ENCODE results near the gene EEF2. TPM values are rescaled to one million over a fixed set of nuclear protein-coding genes. Genes with fewer than 3 reads are reported as not detected.
"Not testable (repeated sequence)": the region's sequence is repeated elsewhere in the genome, so short reads cannot be mapped to it uniquely, and the experiment has no call there.

The EEF2 gene
- polyA plus RNA-seq, 4 donors = 962 to 2,089 (median 1,615) TPM

DNA sequence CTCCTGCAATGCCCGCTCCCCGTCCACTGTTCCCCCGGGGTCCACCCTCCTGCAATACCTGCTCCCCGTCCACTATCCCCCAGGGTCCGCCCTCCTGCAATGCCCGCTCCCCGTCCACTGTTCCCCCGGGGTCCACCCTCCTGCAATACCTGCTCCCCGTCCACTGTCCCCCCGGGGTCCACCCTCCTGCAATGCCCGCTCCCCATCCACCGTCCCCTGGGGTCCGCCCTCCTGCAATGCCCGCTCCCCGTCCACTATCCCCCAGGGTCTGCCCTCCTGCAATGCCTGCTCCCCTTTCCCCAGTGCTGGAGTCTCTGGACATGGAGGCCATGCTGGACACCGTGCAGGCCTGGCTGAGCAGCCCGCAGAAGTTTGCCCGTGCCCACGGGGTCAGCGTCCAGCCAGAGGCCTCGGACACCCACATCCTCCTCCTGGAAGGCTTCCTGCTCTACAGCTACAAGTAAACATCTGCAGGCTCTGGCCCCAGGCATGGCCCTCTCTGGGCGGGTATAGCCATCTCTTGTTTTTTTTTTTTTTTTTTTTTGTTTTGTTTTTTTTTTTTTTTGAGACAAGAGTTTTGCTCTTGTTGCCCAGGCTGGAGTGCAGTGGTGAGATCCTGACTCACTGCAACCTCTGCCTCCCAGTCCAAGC lies 46.8 kb downstream of the EEF2 start:
- 88 to 89% (median 89%) methylated on average over 22 of the region's 22 CpGs for WGBS, 3 donors
- not testable (repeated sequence) for FAIRE-seq; H3K4me1 ChIP-seq (ENCODE audit: control insufficient read depth in 3 of 3, insufficient read depth in 2 of 3, low read depth in 1 of 3, low read length in 2 of 3)

DNA sequence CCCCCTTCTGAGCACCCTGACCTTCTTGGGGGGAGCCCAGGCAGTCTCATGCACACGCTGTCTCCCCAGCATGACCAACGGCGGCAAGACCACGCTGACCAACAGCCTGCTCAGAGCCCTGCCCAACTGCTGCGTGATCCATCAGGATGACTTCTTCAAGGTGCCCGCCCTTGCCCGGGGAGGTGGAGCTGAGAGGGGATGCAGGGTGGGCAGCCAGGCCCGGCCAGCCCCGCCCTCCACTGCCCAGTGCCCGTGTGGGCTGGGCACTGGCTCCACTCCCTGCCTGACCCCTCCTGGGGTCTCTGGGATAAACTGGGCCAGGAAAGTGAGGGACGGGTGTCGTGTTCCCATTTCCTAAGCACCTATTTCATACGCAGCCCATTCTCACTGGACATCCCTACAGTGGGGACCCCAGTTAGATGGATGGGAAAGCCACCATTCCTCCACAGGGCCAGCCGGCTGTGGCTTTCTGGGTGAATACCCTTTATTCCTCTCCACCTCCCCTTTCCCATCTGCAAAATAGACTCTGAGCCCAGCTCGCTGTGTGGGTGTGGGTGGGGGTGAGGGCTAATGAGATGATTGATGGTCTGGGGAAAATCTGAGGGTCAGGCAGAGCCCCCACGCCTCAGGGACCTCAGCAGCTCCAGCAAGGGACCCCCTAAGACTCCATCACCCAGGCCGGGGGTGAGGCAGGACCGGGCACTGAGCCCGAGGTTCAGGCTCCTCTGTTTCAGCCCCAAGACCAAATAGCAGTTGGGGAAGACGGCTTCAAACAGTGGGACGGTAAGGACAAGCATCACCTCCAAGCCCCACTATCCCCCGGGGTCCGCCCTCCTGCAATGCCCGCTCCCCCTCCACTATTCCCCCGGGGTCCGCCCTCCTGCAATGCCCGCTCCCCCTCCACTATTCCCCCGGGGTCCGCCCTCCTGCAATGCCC lies 48.5 kb downstream of the EEF2 start:
- Histone ChIP-seq H3K27me3 (ENCODE audit: control insufficient read depth in 3 of 3, insufficient read depth in 3 of 3, low read length in 3 of 3) (peaks cover 0 to 28% (median 0%) of the 10 kb centered on the region in 3 donors), H3K27ac (ENCODE audit: low read depth in 1 of 3, low read length in 2 of 3) (no peak overlapping the region), H3K4me1 (ENCODE audit: control insufficient read depth in 3 of 3, insufficient read depth in 2 of 3, low read depth in 1 of 3, low read length in 2 of 3) (no peaks in the 10 kb centered on the region), H3K9me3 (ENCODE audit: control insufficient read depth in 2 of 2, insufficient read depth in 1 of 2, low read depth in 1 of 2, low read length in 1 of 2) (no peaks in the 10 kb centered on the region), H3K36me3 (ENCODE audit: control insufficient read depth in 3 of 3, insufficient read depth in 2 of 3, low read depth in 1 of 3, low read length in 3 of 3) (no peaks in the 10 kb centered on the region), H3K4me3 (ENCODE audit: low read depth in 1 of 3, low read length in 3 of 3) (no peak overlapping the region)
- FAIRE-seq (no peak), DNase-seq (no peak)
- 71 to 82% (median 75%) methylated on average over 21 to 27 of the region's 29 CpGs for WGBS, 3 donors

More for the DNA sequence above, 46.8 kb downstream of the EEF2 start:
- not testable (repeated sequence) for H3K9me3 ChIP-seq (ENCODE audit: control insufficient read depth in 2 of 2, insufficient read depth in 1 of 2, low read depth in 1 of 2, low read length in 1 of 2); H3K4me3 ChIP-seq (ENCODE audit: low read depth in 1 of 3, low read length in 3 of 3); DNase-seq; H3K36me3 ChIP-seq (ENCODE audit: control insufficient read depth in 3 of 3, insufficient read depth in 2 of 3, low read depth in 1 of 3, low read length in 3 of 3); H3K27ac ChIP-seq (ENCODE audit: low read depth in 1 of 3, low read length in 2 of 3)
- H3K27me3 ChIP-seq (ENCODE audit: control insufficient read depth in 3 of 3, insufficient read depth in 3 of 3, low read length in 3 of 3) = peaks cover 0 to 15% (median 0%) of the 10 kb centered on the region in 3 donors

DNA sequence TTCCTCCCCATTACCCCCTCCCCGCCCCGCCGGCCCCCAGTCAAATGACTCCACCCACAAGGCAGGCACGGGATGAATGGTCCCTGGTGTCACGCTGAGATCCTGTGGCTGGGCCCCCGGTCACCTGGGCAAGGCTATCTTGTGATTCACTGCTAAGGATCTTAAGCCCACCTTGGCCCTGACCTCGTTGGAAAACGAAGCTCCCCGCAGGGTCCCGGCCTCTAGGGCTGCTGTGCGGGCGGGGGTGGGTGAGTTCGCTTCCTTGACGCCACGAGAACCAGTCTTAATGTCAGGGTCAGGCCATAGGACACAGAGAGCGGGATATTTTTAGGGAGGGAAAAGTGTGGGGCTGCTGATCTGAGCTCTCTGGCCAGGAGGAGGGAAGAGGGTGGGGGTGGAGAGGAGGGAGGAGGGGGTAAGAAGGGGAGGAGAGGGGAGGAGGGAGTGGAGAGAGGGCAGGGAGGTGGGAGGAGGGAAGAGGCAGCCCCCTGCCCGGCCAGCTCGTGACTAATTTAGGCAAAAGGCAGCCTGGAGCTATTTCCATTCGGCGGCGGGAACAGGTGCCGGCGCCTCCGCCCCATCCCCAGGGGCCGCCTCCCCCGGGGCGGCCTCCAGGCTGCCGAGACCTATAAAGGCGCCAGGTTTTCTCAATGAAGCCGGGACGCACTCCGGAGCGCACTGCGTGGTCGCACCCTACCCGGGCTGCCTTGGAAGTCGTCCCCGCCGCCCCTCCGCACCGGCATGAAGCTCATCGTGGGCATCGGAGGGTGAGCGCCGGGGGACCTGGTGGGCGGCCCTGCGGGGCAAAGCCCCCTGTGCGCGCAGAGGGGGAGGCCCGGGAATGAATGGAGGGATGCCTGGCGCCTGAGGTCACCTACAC lies 52.1 kb downstream of the EEF2 start, which contains the start of gene NMRK2:
TSS of gene NMRK2 (plus strand) at position 139 of the 880 bp plus-strand sequence. CDS start at position 742, 603 bp downstream.
- DNase-seq (peak in 1 of 2 donors; percentile 21), FAIRE-seq (no peak)
- Histone ChIP-seq H3K4me1 (ENCODE audit: control insufficient read depth in 3 of 3, insufficient read depth in 2 of 3, low read depth in 1 of 3, low read length in 2 of 3) (no peaks in the 10 kb centered on the region), H3K4me3 (ENCODE audit: low read depth in 1 of 3, low read length in 3 of 3) (no peak within 1 kb of the TSS), H3K27me3 (ENCODE audit: control insufficient read depth in 3 of 3, insufficient read depth in 3 of 3, low read length in 3 of 3) (peaks cover 0 to 35% (median 0%) of the 10 kb centered on the region in 3 donors), H3K9me3 (ENCODE audit: control insufficient read depth in 2 of 2, insufficient read depth in 1 of 2, low read depth in 1 of 2, low read length in 1 of 2) (no peaks in the 10 kb centered on the region), H3K36me3 (ENCODE audit: control insufficient read depth in 3 of 3, insufficient read depth in 2 of 3, low read depth in 1 of 3, low read length in 3 of 3) (no peaks in the 10 kb centered on the region), H3K27ac (ENCODE audit: low read depth in 1 of 3, low read length in 2 of 3) (no peak within 1 kb of the TSS)
- 3 to 10% (median 8%) methylated on average over 47 to 51 of the region's 51 CpGs for WGBS, 3 donors

DNA sequence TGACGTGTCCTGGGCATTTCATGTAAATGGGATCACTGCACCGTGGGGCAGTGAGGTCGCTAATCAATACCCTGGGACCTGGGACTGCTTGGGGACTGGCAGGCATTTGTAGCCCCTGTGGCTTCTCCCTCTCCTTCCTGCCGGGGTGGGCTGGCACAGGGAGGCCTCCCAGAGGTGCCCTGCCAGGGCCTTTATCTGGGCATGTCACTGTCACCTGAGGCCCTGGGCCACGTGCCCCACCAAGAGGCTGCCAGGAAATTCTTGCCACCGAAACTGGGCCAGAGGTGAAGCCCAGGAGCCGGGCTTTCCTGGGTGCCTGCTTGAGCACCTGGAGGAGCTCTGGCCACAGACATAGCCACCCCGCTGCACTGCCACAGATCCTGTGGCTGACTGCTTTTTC lies 54.2 kb downstream of the EEF2 start:
- FAIRE-seq = no peak
- DNase-seq = no peak
- 37 to 60% (median 42%) methylated on average over 7 to 8 of the region's 8 CpGs for whole genome bisulfite sequencing, 3 donors

More for the DNA sequence above, 54.2 kb downstream of the EEF2 start:
- peaks cover 0 to 35% (median 0%) of the 10 kb centered on the region in 3 donors for H3K27me3 ChIP-seq (ENCODE audit: control insufficient read depth in 3 of 3, insufficient read depth in 3 of 3, low read length in 3 of 3)
- no peak overlapping the region for H3K4me3 ChIP-seq (ENCODE audit: low read depth in 1 of 3, low read length in 3 of 3)
- H3K36me3 ChIP-seq (ENCODE audit: control insufficient read depth in 3 of 3, insufficient read depth in 2 of 3, low read depth in 1 of 3, low read length in 3 of 3) = no peaks in the 10 kb centered on the region
- no peaks in the 10 kb centered on the region for H3K9me3 ChIP-seq (ENCODE audit: control insufficient read depth in 2 of 2, insufficient read depth in 1 of 2, low read depth in 1 of 2, low read length in 1 of 2)
- no peak overlapping the region for H3K27ac ChIP-seq (ENCODE audit: low read depth in 1 of 3, low read length in 2 of 3)
- H3K4me1 ChIP-seq (ENCODE audit: control insufficient read depth in 3 of 3, insufficient read depth in 2 of 3, low read depth in 1 of 3, low read length in 2 of 3) = no peaks in the 10 kb centered on the region

Other genes starting within 250 kb of the EEF2 start
- gene APBA3, start 223.8 kb downstream of the EEF2 start, polyA plus RNA-seq = 10 to 100 TPM; 13.1 to 20.8 (median 16.5) TPM
- 100 to 1,000 TPM in 2 of 4 donors, 10 to 100 TPM in 2; 54.1 to 170 (median 125) TPM for gene MRPL54, start 222.8 kb downstream of the EEF2 start, polyA plus RNA-seq
- gene RAX2, start 213.2 kb downstream of the EEF2 start, polyA plus RNA-seq = not detected
- 10 to 100 TPM in 1 of 4 donors, 1 to 10 TPM in 3; 3.6 to 29.5 (median 6.5) TPM for gene MATK, start 199.1 kb downstream of the EEF2 start, polyA plus RNA-seq
- under 1 TPM in 2 of 4 donors, not detected in 2; 0.43 to 0.75 TPM for gene ZFR2, start 116.4 kb downstream of the EEF2 start, polyA plus RNA-seq
- 1 to 10 TPM in 1 of 4 donors, under 1 TPM in 2, not detected in 1; 0.27 to 3.0 (median 0.34) TPM for gene ATCAY, start 104.8 kb downstream of the EEF2 start, polyA plus RNA-seq
- gene NMRK2, start 52.4 kb downstream of the EEF2 start, polyA plus RNA-seq = 1 to 10 TPM in 2 of 4 donors, under 1 TPM in 2; 0.43 to 6.8 (median 1.4) TPM
- 10 to 100 TPM; 41.7 to 72.4 (median 60.5) TPM for gene DAPK3, start 14.4 kb downstream of the EEF2 start, polyA plus RNA-seq
- 10 to 100 TPM; 10.8 to 30.4 (median 13.1) TPM for gene PIAS4, start 22.3 kb upstream of the EEF2 start, polyA plus RNA-seq
- gene ZBTB7A, start 81.4 kb upstream of the EEF2 start, polyA plus RNA-seq = 10 to 100 TPM; 14.3 to 35.6 (median 21.9) TPM
- 100 to 1,000 TPM; 157 to 522 (median 388) TPM for gene MAP2K2, start 138.7 kb upstream of the EEF2 start, polyA plus RNA-seq
- 100 to 1,000 TPM in 3 of 4 donors, 10 to 100 TPM in 1; 77.2 to 658 (median 308) TPM for gene CREB3L3, start 168.2 kb upstream of the EEF2 start, polyA plus RNA-seq
- 10 to 100 TPM; 24.1 to 48.1 (median 42.9) TPM for gene SIRT6, start 197.1 kb upstream of the EEF2 start, polyA plus RNA-seq
- 1 to 10 TPM; 1.6 to 3.1 (median 2.3) TPM for gene ANKRD24, start 197.2 kb upstream of the EEF2 start, polyA plus RNA-seq
- 1 to 10 TPM in 3 of 4 donors, under 1 TPM in 1; 0.89 to 6.2 (median 4.9) TPM for gene EBI3, start 244.1 kb upstream of the EEF2 start, polyA plus RNA-seq

Data from small intestine (tissue), 7 donors.